Activated T-cell treated with anti-CD3 and anti-CD28 coated beads, Interleukin-2, amount 50 U/mL, for 24 hours (primary cell): Measurements from ENCODE around the gene KIF2A.

ENCODE experiments used
- DNase-seq: peaks from one replicate; pipeline ENCODE4 v3.0.0-alpha.2; 2020
- H3K27ac Mint-ChIP-seq: 2 replicates; pipeline ENCODE4 v1.8.0; 2020; ENCODE audit warnings: mild to moderate bottlenecking, mixed read lengths
- H3K27me3 Mint-ChIP-seq: 2 replicates; pipeline ENCODE4 v1.8.0; 2020; ENCODE audit warnings: mixed read lengths
- H3K36me3 Mint-ChIP-seq: 2 replicates; pipeline ENCODE4 v1.8.0; 2020; ENCODE audit warnings: low read depth, mixed read lengths
- H3K4me1 Mint-ChIP-seq: 2 replicates; pipeline ENCODE4 v1.8.0; 2020; ENCODE audit warnings: low read depth, mixed read lengths
- H3K4me3 Mint-ChIP-seq: 2 replicates; pipeline ENCODE4 v1.8.0; 2020; ENCODE audit warnings: mild to moderate bottlenecking, moderate library complexity, mixed read lengths
- H3K9me3 Mint-ChIP-seq: 2 replicates; pipeline ENCODE4 v1.8.0; 2020; ENCODE audit warnings: mixed read lengths

The KIF2A gene

DNA sequence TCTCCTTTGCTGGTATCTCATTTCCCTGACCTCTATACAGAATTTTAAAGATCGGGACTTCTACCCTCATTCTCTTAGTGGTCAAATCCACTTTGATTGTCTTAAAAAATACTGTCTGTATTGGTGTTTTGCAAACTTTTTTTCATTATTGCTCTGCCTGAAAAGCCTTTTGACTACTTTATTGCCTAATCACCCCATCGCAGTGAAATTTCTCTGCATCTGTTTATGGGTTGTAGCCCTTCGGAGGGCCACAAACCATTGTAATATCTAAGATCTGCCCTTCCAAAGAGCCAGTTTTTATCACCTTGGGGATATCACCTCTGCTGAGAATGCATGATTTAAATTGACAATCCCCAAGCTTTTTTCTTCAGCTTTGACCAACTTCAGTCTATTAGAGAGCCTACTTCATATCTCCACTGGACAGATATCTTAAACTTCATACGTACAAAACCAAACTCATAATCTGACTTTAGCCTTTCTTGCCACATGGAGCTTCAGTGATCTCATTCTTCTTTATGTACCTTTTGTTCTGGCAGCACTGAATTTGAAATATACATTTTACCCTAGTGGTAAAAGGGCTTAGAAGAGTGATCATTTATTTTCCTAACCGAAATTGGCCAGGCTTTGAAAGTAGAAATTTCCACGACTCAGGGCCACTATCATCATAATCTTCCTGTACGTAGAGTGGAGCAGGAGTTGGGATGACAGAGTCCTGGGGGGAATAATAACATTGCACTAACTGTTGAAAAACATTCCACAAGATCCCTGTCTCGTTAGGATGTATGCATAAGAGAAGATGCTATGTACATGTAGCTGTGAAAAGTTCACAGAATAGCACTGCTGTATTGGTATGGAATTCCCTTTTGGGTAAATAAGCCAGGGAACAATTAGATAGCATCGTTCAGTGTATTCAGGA is 21.4 kb downstream of the KIF2A start:
- Mint-ChIP-seq H3K4me1 (peaks cover 78% of the 10 kb centered on the region), H3K27ac (peak overlapping the region; percentile 22), H3K4me3 (no peak overlapping the region), H3K27me3 (no peaks in the 10 kb centered on the region), H3K9me3 (no peaks in the 10 kb centered on the region), H3K36me3 (peaks cover 71% of the 10 kb centered on the region)
- no peak for DNase-seq

DNA sequence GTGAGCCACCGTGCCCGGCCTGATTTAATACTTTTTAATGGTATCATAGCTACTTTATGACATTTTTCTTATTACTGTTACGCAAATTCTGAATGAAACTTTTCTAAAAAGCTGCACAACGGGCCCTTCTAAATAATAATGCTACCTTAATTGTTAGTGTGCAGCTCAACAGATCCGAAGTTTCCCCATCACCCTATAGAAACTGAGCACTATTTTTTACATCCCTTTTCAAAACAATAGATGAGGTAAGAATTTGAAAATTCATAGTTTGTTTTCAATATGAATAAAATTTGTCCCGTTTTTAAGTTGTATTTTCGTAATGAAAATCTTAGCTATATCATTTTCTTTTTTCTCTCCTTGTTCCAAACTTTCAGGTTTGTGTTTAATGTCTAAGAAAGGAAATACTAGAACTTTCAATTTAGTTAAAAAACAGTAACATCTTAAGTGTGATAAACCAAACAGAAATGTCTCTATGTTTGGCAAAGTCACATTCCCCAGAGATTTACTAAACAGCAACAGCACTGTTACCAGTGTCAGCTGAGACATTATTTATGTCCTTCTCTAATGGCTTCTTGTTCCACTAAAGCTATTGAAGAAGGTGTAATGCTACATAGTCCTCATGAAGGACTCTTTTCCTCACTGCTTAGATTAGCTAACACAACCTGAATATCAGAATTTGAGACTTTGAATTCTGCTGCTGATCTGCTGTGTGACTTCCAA is 22.9 kb downstream of the KIF2A start:
- DNase-seq: no peak
- Mint-ChIP-seq H3K27me3 (no peaks in the 10 kb centered on the region), H3K4me1 (peaks cover 89% of the 10 kb centered on the region), H3K9me3 (no peaks in the 10 kb centered on the region), H3K36me3 (peaks cover 73% of the 10 kb centered on the region), H3K4me3 (no peak overlapping the region), H3K27ac (peak overlapping the region; percentile 24)

DNA sequence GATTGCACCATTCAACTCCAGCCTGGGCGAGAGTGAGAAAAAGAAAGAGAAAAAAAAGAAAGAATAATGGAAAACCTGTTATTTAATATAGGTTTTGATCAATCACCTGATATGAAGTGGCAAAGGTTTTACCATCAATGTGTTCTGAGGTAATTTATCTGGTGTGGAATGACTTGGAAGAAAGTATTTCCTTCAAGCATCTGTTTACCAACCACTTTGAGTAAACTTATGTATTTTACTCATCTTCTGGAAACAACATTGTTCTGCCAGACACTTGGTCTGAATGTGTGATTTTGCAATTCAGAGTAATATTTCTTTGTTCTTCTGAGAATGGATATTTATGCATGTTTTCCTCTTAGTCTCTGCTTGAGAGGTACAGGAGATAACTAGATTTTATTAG is 24.3 kb downstream of the KIF2A start:
- H3K27ac Mint-ChIP-seq: peak overlapping the region; percentile 77
- H3K4me1 Mint-ChIP-seq: peaks cover 89% of the 10 kb centered on the region
- no peaks in the 10 kb centered on the region for H3K9me3 Mint-ChIP-seq
- H3K36me3 Mint-ChIP-seq: peaks cover 73% of the 10 kb centered on the region
- no peaks in the 10 kb centered on the region for H3K27me3 Mint-ChIP-seq
- H3K4me3 Mint-ChIP-seq: no peak overlapping the region
- no peak for DNase-seq

DNA sequence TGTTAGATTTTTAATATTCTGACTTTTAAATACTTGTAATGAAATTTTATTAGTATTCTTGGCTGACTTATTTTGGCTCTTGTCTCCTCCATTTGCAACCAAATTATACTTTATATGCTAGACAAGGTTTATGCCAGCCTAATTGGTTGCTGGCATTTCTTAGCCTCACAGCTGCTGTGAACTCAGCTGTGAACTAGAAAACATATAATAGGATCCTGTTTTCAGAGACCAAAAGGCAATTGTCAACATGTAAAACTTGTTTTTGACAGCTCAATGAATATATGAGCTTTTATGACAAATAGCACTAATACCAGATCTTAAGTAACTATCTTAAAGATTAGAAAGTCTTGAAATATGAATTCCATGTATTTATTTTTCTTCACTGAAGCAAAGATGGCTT is 25.9 kb downstream of the KIF2A start:
- peaks cover 67% of the 10 kb centered on the region for H3K36me3 Mint-ChIP-seq
- H3K27ac Mint-ChIP-seq: no peak overlapping the region
- no peak for DNase-seq
- H3K4me3 Mint-ChIP-seq: no peak overlapping the region
- H3K4me1 Mint-ChIP-seq: peaks cover 82% of the 10 kb centered on the region
- no peaks in the 10 kb centered on the region for H3K9me3 Mint-ChIP-seq
- no peaks in the 10 kb centered on the region for H3K27me3 Mint-ChIP-seq

DNA sequence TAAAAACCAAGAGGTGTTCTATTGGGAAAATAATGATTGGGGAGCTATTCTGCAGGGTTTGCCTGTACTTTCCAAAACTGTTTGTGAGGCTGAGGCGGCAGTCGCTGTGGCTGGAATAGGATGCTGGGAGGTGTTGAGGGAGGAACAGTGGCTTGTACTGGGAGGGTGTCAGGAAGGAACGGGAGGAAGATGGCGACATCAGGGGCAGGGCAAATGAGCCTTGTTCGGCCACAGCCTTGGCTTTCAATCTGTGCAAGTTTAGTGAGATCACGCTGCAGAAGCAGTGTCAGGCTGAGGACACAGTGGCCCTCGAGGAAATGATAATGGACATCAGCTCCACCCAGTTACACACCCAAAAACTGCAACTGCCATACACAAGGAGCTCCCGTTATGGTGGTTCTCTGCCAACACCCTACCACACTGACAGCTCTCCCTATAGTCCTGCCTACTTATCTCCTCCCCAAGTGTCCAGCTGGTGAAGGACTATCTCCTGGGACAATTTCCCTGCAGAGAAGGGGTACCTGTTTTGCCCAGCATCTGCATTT is 27.3 kb downstream of the KIF2A start:
- Mint-ChIP-seq H3K27ac (peak overlapping the region; percentile 76), H3K27me3 (no peaks in the 10 kb centered on the region), H3K4me3 (no peak overlapping the region), H3K36me3 (peaks cover 66% of the 10 kb centered on the region), H3K4me1 (peaks cover 76% of the 10 kb centered on the region), H3K9me3 (no peaks in the 10 kb centered on the region)
- no peak for DNase-seq

DNA sequence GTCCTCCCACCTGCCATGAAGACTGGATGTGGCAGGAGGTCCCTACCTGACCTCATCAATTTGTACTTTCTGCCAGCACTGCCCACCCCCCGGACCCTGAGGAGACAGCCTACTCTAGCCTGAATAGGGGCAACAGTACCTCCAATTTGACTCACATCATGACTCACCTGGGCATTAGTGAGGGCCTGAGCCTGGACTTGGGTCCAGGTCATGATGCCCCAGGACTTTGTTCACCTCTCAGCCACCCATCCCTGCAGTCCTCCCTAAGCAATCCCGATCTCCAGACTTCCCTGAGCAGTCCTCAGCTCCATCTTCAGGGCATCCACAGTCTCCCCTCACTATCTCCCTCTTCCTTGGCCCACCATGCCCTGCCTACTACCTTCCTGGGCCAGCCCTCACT is 28.1 kb downstream of the KIF2A start:
- peak overlapping the region; percentile 76 for H3K27ac Mint-ChIP-seq
- DNase-seq: no peak
- H3K4me3 Mint-ChIP-seq: no peak overlapping the region
- H3K36me3 Mint-ChIP-seq: peaks cover 62% of the 10 kb centered on the region
- H3K4me1 Mint-ChIP-seq: peaks cover 75% of the 10 kb centered on the region
- H3K9me3 Mint-ChIP-seq: no peaks in the 10 kb centered on the region
- H3K27me3 Mint-ChIP-seq: no peaks in the 10 kb centered on the region

DNA sequence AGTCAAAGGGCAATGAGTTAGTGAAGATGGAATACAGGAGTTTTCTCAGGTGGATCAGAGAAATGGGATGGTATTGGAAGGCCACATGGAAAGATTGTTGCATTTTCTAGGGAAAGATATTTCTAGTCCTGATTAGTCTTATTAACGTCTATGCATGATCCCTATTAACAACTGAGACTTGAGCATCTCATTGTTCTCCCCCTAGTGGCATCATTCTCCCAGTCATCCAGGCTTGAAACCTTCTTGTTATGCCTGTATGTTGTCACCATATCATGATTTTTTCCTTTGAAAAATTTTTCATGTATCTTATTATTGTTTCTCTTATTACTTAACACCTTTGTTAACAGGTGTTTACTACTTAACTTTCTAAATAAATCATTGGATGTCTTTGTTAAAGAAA is 34.4 kb downstream of the KIF2A start:
- no peaks in the 10 kb centered on the region for H3K9me3 Mint-ChIP-seq
- peaks cover 41% of the 10 kb centered on the region for H3K36me3 Mint-ChIP-seq
- H3K4me1 Mint-ChIP-seq: peaks cover 69% of the 10 kb centered on the region
- peak overlapping the region; percentile 19 for H3K27ac Mint-ChIP-seq
- no peak overlapping the region for H3K4me3 Mint-ChIP-seq
- no peaks in the 10 kb centered on the region for H3K27me3 Mint-ChIP-seq
- no peak for DNase-seq

DNA sequence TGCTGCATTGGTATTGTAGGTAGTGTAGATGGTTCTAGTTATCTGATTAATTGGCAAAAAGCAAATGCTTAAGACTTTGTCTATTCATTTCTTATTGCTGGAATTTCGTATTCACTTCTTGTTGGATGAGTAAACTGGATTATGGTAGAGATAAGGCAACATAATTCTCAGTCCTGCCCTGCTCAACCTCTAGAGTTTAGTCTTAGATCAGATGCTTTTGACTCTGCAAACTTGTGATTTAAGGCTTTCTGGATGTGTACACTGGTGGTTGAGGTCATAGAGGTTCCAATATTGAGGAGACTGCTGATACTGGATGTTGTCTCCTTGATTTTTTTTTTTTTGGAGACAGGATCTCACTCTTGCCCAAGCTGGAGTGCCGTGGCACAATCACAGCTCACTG is 35.0 kb downstream of the KIF2A start:
- H3K9me3 Mint-ChIP-seq: no peaks in the 10 kb centered on the region
- H3K36me3 Mint-ChIP-seq: peaks cover 38% of the 10 kb centered on the region
- H3K27ac Mint-ChIP-seq: peak overlapping the region; percentile 79
- H3K4me1 Mint-ChIP-seq: peaks cover 66% of the 10 kb centered on the region
- H3K27me3 Mint-ChIP-seq: no peaks in the 10 kb centered on the region
- H3K4me3 Mint-ChIP-seq: no peak overlapping the region
- no peak for DNase-seq

DNA sequence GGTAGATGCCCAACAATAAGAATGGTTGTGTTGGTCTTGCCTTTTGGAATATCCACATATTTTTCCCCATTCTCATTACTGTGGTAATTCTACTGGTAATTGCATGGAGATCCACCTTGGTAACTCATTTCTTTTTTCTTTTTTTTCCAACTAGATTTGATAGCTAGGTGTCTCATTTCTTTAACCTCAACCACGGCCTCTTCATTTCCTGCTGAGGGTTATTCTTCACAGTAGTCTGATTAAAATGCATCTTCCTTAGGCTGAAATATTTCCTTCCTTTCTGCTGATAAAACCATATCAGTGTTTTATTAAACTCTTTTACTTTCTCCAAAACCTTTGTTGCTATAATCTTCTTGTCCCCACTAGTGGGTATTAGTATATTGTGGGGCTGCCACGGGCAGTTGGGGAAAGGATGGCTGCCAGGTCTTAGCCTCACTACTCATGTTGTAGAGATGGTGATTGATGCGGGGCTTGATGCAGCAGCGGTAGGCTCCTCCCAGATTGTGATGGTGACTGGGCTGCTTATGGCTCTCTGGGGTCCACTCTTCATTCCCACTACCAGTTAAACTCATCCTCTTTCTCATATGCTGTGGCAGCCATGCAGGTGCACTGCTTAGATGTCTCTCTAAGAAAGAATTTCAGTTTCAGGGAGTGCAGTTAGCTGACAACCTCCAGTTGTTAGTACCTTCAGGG is 35.9 kb downstream of the KIF2A start:
- Mint-ChIP-seq H3K36me3 (peaks cover 37% of the 10 kb centered on the region), H3K4me3 (peak overlapping the region; percentile 18), H3K9me3 (no peaks in the 10 kb centered on the region), H3K27me3 (no peaks in the 10 kb centered on the region), H3K27ac (peak overlapping the region; percentile 79), H3K4me1 (peaks cover 64% of the 10 kb centered on the region)
- DNase-seq: no peak

DNA sequence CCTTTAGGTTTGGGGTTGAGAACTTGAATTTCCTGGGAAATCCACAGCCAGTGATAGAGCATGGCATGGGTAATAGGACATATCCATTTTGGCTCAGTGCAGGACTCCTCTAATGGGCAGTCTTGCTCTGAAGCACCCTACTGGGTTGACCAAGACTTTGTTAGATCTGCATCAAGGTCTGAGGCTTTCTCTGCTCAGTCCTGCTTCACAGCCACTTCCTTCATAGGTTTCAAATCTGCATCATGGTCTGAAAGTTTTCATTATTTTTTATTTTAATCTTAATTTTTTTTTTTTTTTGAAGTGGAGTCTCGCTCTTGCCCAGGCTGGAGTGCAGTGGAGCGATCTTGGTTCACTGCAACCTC is 36.5 kb downstream of the KIF2A start:
- H3K9me3 Mint-ChIP-seq: no peaks in the 10 kb centered on the region
- peaks cover 39% of the 10 kb centered on the region for H3K36me3 Mint-ChIP-seq
- peaks cover 64% of the 10 kb centered on the region for H3K4me1 Mint-ChIP-seq
- no peak for DNase-seq
- no peak overlapping the region for H3K4me3 Mint-ChIP-seq
- H3K27ac Mint-ChIP-seq: peak overlapping the region; percentile 79
- H3K27me3 Mint-ChIP-seq: no peaks in the 10 kb centered on the region

DNA sequence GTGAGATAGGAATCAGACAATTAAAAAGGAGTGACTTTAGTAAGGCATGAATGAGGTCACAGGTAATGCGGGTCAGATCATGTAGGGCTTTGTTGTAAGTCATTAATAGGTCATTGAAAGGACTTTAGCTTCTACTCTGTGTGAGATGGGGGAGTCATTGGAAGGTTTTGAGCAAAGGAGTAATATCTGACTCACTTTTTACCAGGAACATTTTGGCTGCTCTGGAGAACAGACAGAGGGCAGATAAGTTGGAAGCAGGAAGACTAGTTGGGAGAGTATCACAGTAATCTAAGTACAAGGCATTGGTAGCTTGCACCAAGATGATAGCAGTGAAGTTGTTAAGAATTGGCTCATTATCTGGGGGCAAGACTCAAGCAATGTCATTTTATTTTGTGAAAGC is 37.4 kb downstream of the KIF2A start:
- Mint-ChIP-seq H3K4me3 (no peak overlapping the region), H3K4me1 (peaks cover 64% of the 10 kb centered on the region)

DNA sequence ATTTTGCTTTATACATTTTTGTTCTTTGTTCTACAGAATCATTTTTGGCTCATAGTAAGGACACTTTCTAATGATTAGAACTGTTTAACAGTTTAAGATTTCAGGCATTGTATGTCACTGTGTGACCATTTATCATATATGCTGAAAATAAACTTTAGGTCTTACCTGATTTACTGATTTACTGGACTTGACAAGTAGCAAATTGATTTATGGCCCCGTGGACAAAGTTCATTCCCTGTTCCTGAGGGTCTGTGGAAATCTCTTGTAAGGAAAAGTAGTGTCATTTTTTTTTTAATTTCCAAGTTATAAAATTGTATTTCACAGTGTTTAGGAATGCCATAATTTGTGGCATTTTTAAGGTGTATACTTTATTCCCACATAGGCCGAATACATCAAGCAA is 40.7 kb downstream of the KIF2A start:
- H3K4me1 Mint-ChIP-seq: peaks cover 43% of the 10 kb centered on the region
- H3K4me3 Mint-ChIP-seq: no peak overlapping the region

More for the DNA sequence above, 37.4 kb downstream of the KIF2A start:
- H3K9me3 Mint-ChIP-seq: no peaks in the 10 kb centered on the region
- H3K27me3 Mint-ChIP-seq: no peaks in the 10 kb centered on the region
- H3K36me3 Mint-ChIP-seq: peaks cover 44% of the 10 kb centered on the region
- peak overlapping the region; percentile 67 for H3K27ac Mint-ChIP-seq
- DNase-seq: no peak

DNA sequence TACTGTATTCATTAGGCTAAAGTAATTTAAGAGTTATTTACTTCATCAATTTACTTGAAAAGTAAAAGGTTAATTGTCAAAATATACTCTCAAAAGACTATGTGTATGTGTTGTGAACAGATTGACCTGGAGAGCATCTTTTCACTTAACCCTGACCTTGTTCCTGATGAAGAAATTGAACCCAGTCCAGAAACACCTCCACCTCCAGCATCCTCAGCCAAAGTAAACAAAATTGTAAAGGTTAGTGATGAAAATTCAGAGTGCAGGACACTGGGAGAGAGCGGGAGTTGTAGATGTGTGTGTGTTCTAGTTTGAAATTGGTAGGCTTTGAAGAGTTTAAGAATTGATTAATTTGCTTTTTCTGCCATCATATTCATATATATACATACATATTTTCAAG is 41.9 kb downstream of the KIF2A start:
- H3K4me3 Mint-ChIP-seq: no peak overlapping the region
- peaks cover 40% of the 10 kb centered on the region for H3K4me1 Mint-ChIP-seq
- DNase-seq: no peak
- H3K9me3 Mint-ChIP-seq: no peaks in the 10 kb centered on the region
- peak overlapping the region; percentile 79 for H3K27ac Mint-ChIP-seq
- peaks cover 72% of the 10 kb centered on the region for H3K36me3 Mint-ChIP-seq
- H3K27me3 Mint-ChIP-seq: no peaks in the 10 kb centered on the region

More for the DNA sequence above, 40.7 kb downstream of the KIF2A start:
- peak overlapping the region; percentile 31 for H3K27ac Mint-ChIP-seq
- no peak for DNase-seq
- H3K36me3 Mint-ChIP-seq: peaks cover 64% of the 10 kb centered on the region
- no peaks in the 10 kb centered on the region for H3K9me3 Mint-ChIP-seq
- no peaks in the 10 kb centered on the region for H3K27me3 Mint-ChIP-seq

DNA sequence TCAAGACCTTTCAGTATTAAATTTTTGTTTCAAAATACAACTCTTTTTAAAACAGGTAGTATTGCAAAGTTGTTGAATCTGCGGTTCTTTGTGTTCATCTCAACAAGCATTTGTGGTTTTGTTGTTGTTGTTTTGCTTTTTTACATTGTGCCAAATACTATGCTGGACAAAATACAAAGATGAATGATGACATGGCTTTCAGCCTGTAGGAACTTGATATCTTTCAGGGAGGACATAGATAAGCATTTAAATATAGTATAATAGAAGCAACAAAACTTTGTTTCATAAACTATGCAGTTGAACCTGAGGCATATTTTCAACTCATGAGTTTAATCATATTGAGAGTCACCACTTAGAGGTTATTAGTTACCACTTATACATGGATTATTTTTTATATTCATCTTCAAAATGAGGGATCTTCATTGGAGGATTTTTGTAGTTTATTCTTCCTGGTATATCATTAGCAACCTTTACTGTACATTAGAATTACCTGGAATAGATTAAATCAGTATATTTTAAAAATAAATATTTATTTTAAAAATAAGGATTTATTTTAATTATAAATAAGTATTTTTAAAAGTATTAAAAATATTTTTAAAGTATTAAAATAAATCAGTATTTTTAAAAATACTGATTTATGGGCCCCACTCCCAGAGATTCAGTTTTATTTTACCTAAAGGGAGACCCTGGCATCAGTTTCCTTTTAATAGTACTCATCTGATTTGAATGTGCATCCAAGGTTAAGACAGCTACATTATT is 42.9 kb downstream of the KIF2A start:
- no peak overlapping the region for H3K4me3 Mint-ChIP-seq
- peaks cover 35% of the 10 kb centered on the region for H3K4me1 Mint-ChIP-seq
- no peaks in the 10 kb centered on the region for H3K9me3 Mint-ChIP-seq
- H3K27ac Mint-ChIP-seq: peak overlapping the region; percentile 77
- no peaks in the 10 kb centered on the region for H3K27me3 Mint-ChIP-seq
- DNase-seq: no peak
- H3K36me3 Mint-ChIP-seq: peaks cover 70% of the 10 kb centered on the region
